Activated CD4-positive, alpha-beta T cell treated with anti-CD3 and anti-CD28 coated beads, Interleukin-2, amount 10 ng/mL, durations not matched to agents 7 days and 5 days (primary cell): Measurements from ENCODE around the gene REEP3. TPM values are rescaled to one million over a fixed set of nuclear protein-coding genes. Genes with fewer than 3 reads are reported as not detected.

Source experiments
- CTCF ChIA-PET: fragments of 350-600 bp; sonication (Branson Sonifier 250); formaldehyde crosslinking; loops from one replicate; lab custom pipeline; 2021; ENCODE audit warnings: antibody characterized with exemption; lab: Charles Lee
- POLR2A ChIA-PET: fragments of 350-600 bp; sonication (Branson Sonifier 250); formaldehyde crosslinking; loops from one replicate; lab custom pipeline; 2021; ENCODE audit warnings: antibody characterized with exemption; lab: Charles Lee
- DNase-seq: peaks from one replicate; pipeline ENCODE4 v3.0.0-alpha.2; 2020
- H3K27ac Mint-ChIP-seq: one replicate; pipeline ENCODE4 v1.8.0; 2021; ENCODE audit warnings: mild to moderate bottlenecking, moderate library complexity, mixed read lengths
- H3K27me3 Mint-ChIP-seq: one replicate; pipeline ENCODE4 v1.8.0; 2021; ENCODE audit warnings: mixed read lengths
- H3K36me3 Mint-ChIP-seq: one replicate; pipeline ENCODE4 v1.8.0; 2021; ENCODE audit warnings: low read depth, mixed read lengths
- H3K4me1 Mint-ChIP-seq: one replicate; pipeline ENCODE4 v1.8.0; 2021; ENCODE audit warnings: mixed read lengths
- H3K4me3 Mint-ChIP-seq: one replicate; pipeline ENCODE4 v1.8.0; 2021; ENCODE audit warnings: mild to moderate bottlenecking, moderate library complexity, mixed read lengths
- H3K9me3 Mint-ChIP-seq: one replicate; pipeline ENCODE4 v1.8.0; 2021; ENCODE audit warnings: mixed read lengths
- total RNA-seq, 2 experiments: library from RNA; stranded (reverse); gene quantifications; one replicate each; pipeline ENCODE4 v1.2.3, GENCODE V29; 2021

The REEP3 gene
- total RNA-seq, 2 experiments from 2014 or later: 20.0 to 27.8 TPM

- ChIA-PET CTCF (interaction anchor here (0.6 kb wide), 2 partner anchors 12 to 14 kb away, joined by 3 to 4 read pairs; no protein-coding TSS in a partner anchor), POLR2A (no interaction called here)
- Mint-ChIP-seq H3K9me3 (no peaks in the 10 kb centered on the region), H3K27ac (no peak overlapping the region), H3K4me1 (no peaks in the 10 kb centered on the region), H3K27me3 (no peaks in the 10 kb centered on the region), H3K36me3 (no peaks in the 10 kb centered on the region), H3K4me3 (no peak overlapping the region)
- DNase-seq: no peak
These were observed 62.9 kb downstream of the REEP3 start for GRCh38 chr10:63583909-63584724.

- Mint-ChIP-seq H3K4me1 (peaks cover 2% of the 10 kb centered on the region), H3K27ac (no peak overlapping the region), H3K9me3 (no peaks in the 10 kb centered on the region), H3K36me3 (no peaks in the 10 kb centered on the region), H3K4me3 (no peak overlapping the region), H3K27me3 (no peaks in the 10 kb centered on the region)
- ChIA-PET POLR2A (no interaction called here), CTCF (interaction anchor here (0.6 kb wide), 2 partner anchors 12 to 15 kb away, joined by 3 to 4 read pairs; no protein-coding TSS in a partner anchor)
- no peak for DNase-seq
These were observed 63.5 kb downstream of the REEP3 start for GRCh38 chr10:63584725-63585035.

GRCh38 chr10:63585041-63585440, 63.8 kb downstream of the REEP3 start:
- H3K36me3 Mint-ChIP-seq: no peaks in the 10 kb centered on the region
- CTCF ChIA-PET: no interaction called here
- no peak overlapping the region for H3K4me3 Mint-ChIP-seq
- H3K9me3 Mint-ChIP-seq: no peaks in the 10 kb centered on the region
- H3K27me3 Mint-ChIP-seq: no peaks in the 10 kb centered on the region
- H3K27ac Mint-ChIP-seq: no peak overlapping the region
- POLR2A ChIA-PET: no interaction called here
- H3K4me1 Mint-ChIP-seq: peaks cover 2% of the 10 kb centered on the region
- DNase-seq: no peak

GRCh38 chr10:63586043-63586442, 64.8 kb downstream of the REEP3 start:
- Mint-ChIP-seq H3K36me3 (no peaks in the 10 kb centered on the region), H3K9me3 (no peaks in the 10 kb centered on the region), H3K4me3 (no peak overlapping the region), H3K4me1 (peaks cover 2% of the 10 kb centered on the region), H3K27me3 (no peaks in the 10 kb centered on the region), H3K27ac (no peak overlapping the region)
- no peak for DNase-seq
- ChIA-PET CTCF (interaction anchor here (1.1 kb wide), 1 partner anchor 11 kb away, joined by 3 read pairs; no protein-coding TSS in a partner anchor), POLR2A (no interaction called here)

- CTCF ChIA-PET: no interaction called here
- DNase-seq: no peak
- Mint-ChIP-seq H3K36me3 (no peaks in the 10 kb centered on the region), H3K27ac (no peak overlapping the region), H3K27me3 (no peaks in the 10 kb centered on the region), H3K9me3 (no peaks in the 10 kb centered on the region), H3K4me3 (no peak overlapping the region), H3K4me1 (peaks cover 2% of the 10 kb centered on the region)
- POLR2A ChIA-PET: no interaction called here
These were observed 66.0 kb downstream of the REEP3 start for GRCh38 chr10:63587191-63587590.

- POLR2A ChIA-PET: interaction anchor here (0.6 kb wide), 1 partner anchor 649 kb away, joined by 8 read pairs; no protein-coding TSS in a partner anchor
These were observed 67.4 kb downstream of the REEP3 start for GRCh38 chr10:63588436-63589167.

GRCh38 chr10:63591600-63592379, 70.6 kb downstream of the REEP3 start:
- CTCF ChIA-PET: interaction anchor here (1.2 kb wide), 1 partner anchor 25 kb away, joined by 3 read pairs; no protein-coding TSS in a partner anchor
- Mint-ChIP-seq H3K27ac (no peak overlapping the region), H3K4me3 (no peak overlapping the region), H3K4me1 (peaks cover 2% of the 10 kb centered on the region), H3K27me3 (no peaks in the 10 kb centered on the region), H3K9me3 (no peaks in the 10 kb centered on the region), H3K36me3 (peaks cover 10% of the 10 kb centered on the region)
- POLR2A ChIA-PET: no interaction called here
- no peak for DNase-seq

More at GRCh38 chr10:63588436-63589167, 67.4 kb downstream of the REEP3 start:
- no peak overlapping the region for H3K27ac Mint-ChIP-seq
- H3K4me1 Mint-ChIP-seq: peaks cover 2% of the 10 kb centered on the region
- no peak for DNase-seq
- H3K27me3 Mint-ChIP-seq: no peaks in the 10 kb centered on the region
- no peaks in the 10 kb centered on the region for H3K9me3 Mint-ChIP-seq
- H3K4me3 Mint-ChIP-seq: no peak overlapping the region
- no peaks in the 10 kb centered on the region for H3K36me3 Mint-ChIP-seq
- CTCF ChIA-PET: interaction anchor here (0.7 to 1.8 kb wide), 2 partner anchors 14 to 28 kb away, joined by 5 to 7 read pairs; no protein-coding TSS in a partner anchor

GRCh38 chr10:63593576-63593975, 72.4 kb downstream of the REEP3 start:
- CTCF ChIA-PET: no interaction called here
- H3K4me1 Mint-ChIP-seq: peaks cover 2% of the 10 kb centered on the region
- H3K36me3 Mint-ChIP-seq: peaks cover 17% of the 10 kb centered on the region
- H3K4me3 Mint-ChIP-seq: no peak overlapping the region
- H3K27ac Mint-ChIP-seq: no peak overlapping the region
- H3K9me3 Mint-ChIP-seq: no peaks in the 10 kb centered on the region
- no peak for DNase-seq
- no peaks in the 10 kb centered on the region for H3K27me3 Mint-ChIP-seq
- POLR2A ChIA-PET: no interaction called here

GRCh38 chr10:63595072-63595471, 73.9 kb downstream of the REEP3 start:
- Mint-ChIP-seq H3K4me1 (no peaks in the 10 kb centered on the region), H3K4me3 (no peak overlapping the region), H3K36me3 (peaks cover 21% of the 10 kb centered on the region), H3K27ac (no peak overlapping the region), H3K27me3 (no peaks in the 10 kb centered on the region), H3K9me3 (no peaks in the 10 kb centered on the region)
- DNase-seq: no peak
- POLR2A ChIA-PET: interaction anchor here (0.6 kb wide), 1 partner anchor 67 kb away, joined by 4 read pairs; no protein-coding TSS in a partner anchor
- CTCF ChIA-PET: interaction anchor here (1.6 kb wide), 1 partner anchor 10 kb away, joined by 5 read pairs; no protein-coding TSS in a partner anchor

GRCh38 chr10:63596924-63597323, 75.7 kb downstream of the REEP3 start:
- CTCF ChIA-PET: interaction anchor here (1.1 kb wide), 1 partner anchor 11 kb away, joined by 3 read pairs; no protein-coding TSS in a partner anchor
- POLR2A ChIA-PET: no interaction called here
- Mint-ChIP-seq H3K36me3 (peaks cover 24% of the 10 kb centered on the region), H3K9me3 (no peaks in the 10 kb centered on the region), H3K4me3 (no peak overlapping the region), H3K27me3 (no peaks in the 10 kb centered on the region), H3K4me1 (no peaks in the 10 kb centered on the region), H3K27ac (no peak overlapping the region)
- DNase-seq: no peak

- peaks cover 19% of the 10 kb centered on the region for H3K36me3 Mint-ChIP-seq
- POLR2A ChIA-PET: no interaction called here
- no peak for DNase-seq
- CTCF ChIA-PET: no interaction called here
- no peak overlapping the region for H3K27ac Mint-ChIP-seq
- peaks cover 6% of the 10 kb centered on the region for H3K4me1 Mint-ChIP-seq
- no peaks in the 10 kb centered on the region for H3K9me3 Mint-ChIP-seq
- no peak overlapping the region for H3K4me3 Mint-ChIP-seq
- H3K27me3 Mint-ChIP-seq: no peaks in the 10 kb centered on the region
These were observed 79.3 kb downstream of the REEP3 start for GRCh38 chr10:63600540-63600939.

GRCh38 chr10:63603709-63604445, 82.7 kb downstream of the REEP3 start:
- POLR2A ChIA-PET: no interaction called here
- Mint-ChIP-seq H3K4me3 (no peak overlapping the region), H3K36me3 (peaks cover 8% of the 10 kb centered on the region)

More at GRCh38 chr10:63603709-63604445, 82.7 kb downstream of the REEP3 start:
- H3K4me1 Mint-ChIP-seq: peaks cover 6% of the 10 kb centered on the region
- no peak for DNase-seq
- H3K9me3 Mint-ChIP-seq: no peaks in the 10 kb centered on the region
- CTCF ChIA-PET: interaction anchor here (2.5 kb wide), 1 partner anchor 8 kb away, joined by 5 read pairs; no protein-coding TSS in a partner anchor
- no peaks in the 10 kb centered on the region for H3K27me3 Mint-ChIP-seq
- no peak overlapping the region for H3K27ac Mint-ChIP-seq
